Transverse colon (tissue), 4 donors: Measurements from ENCODE around the gene PQBP1. TPM values are rescaled to one million over a fixed set of nuclear protein-coding genes. Genes with fewer than 3 reads are reported as not detected.
A peak's percentile ranks its signal among the peaks of the same experiment; 100 is the strongest.

ENCODE experiments used
- DNase-seq: peaks from one replicate; pipeline ENCODE4 v3.0.0-alpha.2; 2019
- H3K27ac ChIP-seq, 4 donors: fragments of 200-600 bp; sonication (generic); 2 replicates each; pipeline ENCODE4 v1.5.1; 2016 to 2018; ENCODE audit warnings: inconsistent platforms in 4 of 4
- H3K27me3 ChIP-seq: fragments of 200-600 bp; sonication (generic); 2 replicates; pipeline ENCODE4 v1.5.1; 2017; ENCODE audit warnings: inconsistent platforms
- H3K36me3 ChIP-seq, 4 donors: fragments of 200-600 bp; sonication (generic); 2 replicates each; pipeline ENCODE4 v1.5.1; 2017 to 2019; ENCODE audit warnings: inconsistent platforms in 4 of 4
- H3K4me1 ChIP-seq, 4 donors: fragments of 200-600 bp; sonication (generic); 2 replicates each; pipeline ENCODE4 v1.5.1; 2017 to 2020; ENCODE audit warnings: inconsistent platforms in 4 of 4
- H3K4me3 ChIP-seq, 4 donors: fragments of 200-600 bp; sonication (generic); 1 replicate in 1 of 4; 2 replicates in 3 of 4; pipeline versions ENCODE4 v1.5.1 to v1.6.1; 2017 to 2019; ENCODE audit warnings: inconsistent platforms in 4 of 4
- H3K9me3 ChIP-seq, 2 donors: fragments of 200-600 bp; sonication (generic); 2 replicates each; pipeline ENCODE4 v1.5.1; 2017 to 2019; ENCODE audit warnings: inconsistent platforms in 2 of 2
- CTCF ChIP-seq, 5 experiments: fragments of 200-600 bp in 3 of 5; fragments of 450-650 bp in 2 of 5; sonication (generic) in 3 of 5; IDR thresholded peaks; 1 replicate in 2 of 5; 2 replicates in 3 of 5; pipeline ENCODE4 v1.5.1; 2016 to 2017; ENCODE audit warnings: antibody characterized with exemption in 5 of 5, inconsistent platforms in 3 of 5, mild to moderate bottlenecking in 2 of 5, moderate library complexity in 1 of 5
- EP300 ChIP-seq: sonication (generic); formaldehyde crosslinking; IDR thresholded peaks from one replicate; pipeline ENCODE4 v1.6.1; 2017; ENCODE audit warnings: antibody characterized with exemption, low read depth
- POLR2A ChIP-seq: fragments of 450-650 bp; IDR thresholded peaks from one replicate; pipeline ENCODE4 v1.6.1; 2016; ENCODE audit warnings: antibody characterized with exemption, mild to moderate bottlenecking, moderate library complexity
- POLR2AphosphoS5 ChIP-seq, 3 donors: sonication (generic); formaldehyde crosslinking; IDR thresholded peaks; one replicate each; pipeline ENCODE4 v1.6.1; 2016; ENCODE audit warnings: antibody characterized with exemption in 3 of 3
- WGBS, 2 donors: methylation state at CpG; one replicate each; pipeline ENCODE4 v1.1.5; 2018; ENCODE audit warnings: low coverage in 1 of 2; 5-methylcytosine and 5-hydroxymethylcytosine counted together
- in situ Hi-C, 4 donors: fragments of 200-750 bp; cut with MboI; loops; one replicate each; pipeline versions ENCODE4 v1.15.0 to v1.15.1; 2017; ENCODE audit warnings: low sequenced_read_pairs in 3 of 4, low pct_ligation_motif_present in 1 of 4, low pct_unique_long_range_greater_than_20kb in 1 of 4
- intact Hi-C: fragments of 100-400 bp; cut with DNase I; formaldehyde crosslinking; loops from one replicate; pipeline ENCODE4 v1.15.1; 2023; ENCODE audit warnings: low total_unique reads
- total RNA-seq, 4 donors: library from RNA; depleted of rRNA; stranded (reverse); fragments of >200 nt; gene quantifications; one replicate each; pipeline ENCODE4 v1.1.0, GENCODE V29; 2016

Gene PQBP1
- total RNA-seq, 4 donors from 2014 or later = 21.7 to 92.3 (median 63.8) TPM

- in situ Hi-C loops = loop anchor here in 1 of 4 donors (25.0 kb wide), 1 partner anchor 282 kb away; no protein-coding TSS in a partner anchor
- H3K36me3 ChIP-seq = peaks cover 0 to 4% (median 0%) of the 10 kb centered on the region in 4 donors
- H3K9me3 ChIP-seq = no peaks in the 10 kb centered on the region
- H3K27ac ChIP-seq = peak overlapping the region; percentile 86 to 95 (median 94)
- TF ChIP-seq POLR2AphosphoS5 (IDR thresholded peaks at IDR 0.05) = no peak
- no peak for TF ChIP-seq POLR2A
- no peak for TF ChIP-seq CTCF (IDR thresholded peaks at IDR 0.05)
- TF ChIP-seq EP300 = no peak
- WGBS, 2 donors = 46% methylated on average over 15 of the region's 15 CpGs; no CpG with 5 or more reads in 1 of the 2 donors
- H3K4me1 ChIP-seq = peaks cover 0 to 13% (median 8%) of the 10 kb centered on the region in 4 donors
- intact Hi-C loops = no loop called here
- DNase-seq = no peak
- peak overlapping the region in 3 of 4 donors; percentile 49 to 85 (median 68) for H3K4me3 ChIP-seq
- H3K27me3 ChIP-seq = no peaks in the 10 kb centered on the region
Measured at GRCh38 chrX:48919360-48919841, 21.7 kb downstream of the PQBP1 start.

GRCh38 chrX:48919947-48920717, 22.4 kb downstream of the PQBP1 start:
- Histone ChIP-seq H3K27me3 (no peaks in the 10 kb centered on the region), H3K4me3 (no peak overlapping the region), H3K27ac (peak overlapping the region; percentile 86 to 95 (median 94)), H3K4me1 (peaks cover 0 to 13% (median 8%) of the 10 kb centered on the region in 4 donors), H3K36me3 (peaks cover 0 to 4% (median 0%) of the 10 kb centered on the region in 4 donors), H3K9me3 (no peaks in the 10 kb centered on the region)
- TF ChIP-seq EP300 (no peak), POLR2A (peak; percentile 3)
- 48% methylated on average over 8 of the region's 8 CpGs; no CpG with 5 or more reads in 1 of the 2 donors for WGBS, 2 donors
- DNase-seq = no peak
- in situ Hi-C loops (loop anchor here in 1 of 4 donors (25.0 kb wide), 1 partner anchor 283 kb away; no protein-coding TSS in a partner anchor), intact Hi-C loops (loop anchor here (5.0 kb wide), 1 partner anchor 1518 kb away; no protein-coding TSS in a partner anchor)

- in situ Hi-C loops (loop anchor here in 1 of 4 donors (25.0 kb wide), 1 partner anchor 283 kb away; no protein-coding TSS in a partner anchor), intact Hi-C loops (loop anchor here (5.0 kb wide), 1 partner anchor 1518 kb away; no protein-coding TSS in a partner anchor)
- Histone ChIP-seq H3K27me3 (no peaks in the 10 kb centered on the region), H3K27ac (peak overlapping the region in 3 of 4 donors; percentile 31 to 94 (median 43)), H3K4me1 (peaks cover 0 to 13% (median 8%) of the 10 kb centered on the region in 4 donors), H3K4me3 (no peak overlapping the region), H3K9me3 (no peaks in the 10 kb centered on the region), H3K36me3 (peaks cover 0 to 4% (median 0%) of the 10 kb centered on the region in 4 donors)
- no peak for DNase-seq
- 79 to 100% methylated on average over 1 to 4 of the region's 4 CpGs for WGBS, 2 donors
- TF ChIP-seq POLR2AphosphoS5 (IDR thresholded peaks at IDR 0.05) = no peak
- TF ChIP-seq CTCF (IDR thresholded peaks at IDR 0.05) = no peak
- TF ChIP-seq EP300 = no peak
- no peak for TF ChIP-seq POLR2A
Measured at GRCh38 chrX:48920718-48921104, 23.0 kb downstream of the PQBP1 start.

GRCh38 chrX:48923771-48924170, 26.0 kb downstream of the PQBP1 start:
- H3K27ac ChIP-seq = no peak overlapping the region
- WGBS, 2 donors = 98% methylated on average over 13 of the region's 13 CpGs; no CpG with 5 or more reads in 1 of the 2 donors
- no peak overlapping the region for H3K4me3 ChIP-seq
- peaks cover 0 to 5% (median 0%) of the 10 kb centered on the region in 4 donors for H3K4me1 ChIP-seq
- no peaks in the 10 kb centered on the region for H3K9me3 ChIP-seq
- in situ Hi-C loops = loop anchor here in 1 of 4 donors (25.0 kb wide), 1 partner anchor 286 kb away; no protein-coding TSS in a partner anchor
- intact Hi-C loops = loop anchor here (5.0 kb wide), 1 partner anchor 1521 kb away; no protein-coding TSS in a partner anchor
- no peaks in the 10 kb centered on the region for H3K27me3 ChIP-seq
- H3K36me3 ChIP-seq = peaks cover 0 to 4% (median 0%) of the 10 kb centered on the region in 4 donors
- no peak for DNase-seq
- TF ChIP-seq POLR2AphosphoS5 (IDR thresholded peaks at IDR 0.05) (no peak), POLR2A (no peak), EP300 (no peak), CTCF (IDR thresholded peaks at IDR 0.05) (no peak)
